DMS53 (cell line): ENCODE results near the gene ZYG11B.
A peak's percentile ranks its signal among the peaks of the same experiment; 100 is the strongest.
"Not testable (repeated sequence)": the region's sequence is repeated elsewhere in the genome, so short reads cannot be mapped to it uniquely, and the experiment has no call there.

Experiments used
- DNase-seq: peaks from one replicate; lab custom pipeline; 2025; lab: John Stamatoyannopoulos, UW

Gene ZYG11B

DNA sequence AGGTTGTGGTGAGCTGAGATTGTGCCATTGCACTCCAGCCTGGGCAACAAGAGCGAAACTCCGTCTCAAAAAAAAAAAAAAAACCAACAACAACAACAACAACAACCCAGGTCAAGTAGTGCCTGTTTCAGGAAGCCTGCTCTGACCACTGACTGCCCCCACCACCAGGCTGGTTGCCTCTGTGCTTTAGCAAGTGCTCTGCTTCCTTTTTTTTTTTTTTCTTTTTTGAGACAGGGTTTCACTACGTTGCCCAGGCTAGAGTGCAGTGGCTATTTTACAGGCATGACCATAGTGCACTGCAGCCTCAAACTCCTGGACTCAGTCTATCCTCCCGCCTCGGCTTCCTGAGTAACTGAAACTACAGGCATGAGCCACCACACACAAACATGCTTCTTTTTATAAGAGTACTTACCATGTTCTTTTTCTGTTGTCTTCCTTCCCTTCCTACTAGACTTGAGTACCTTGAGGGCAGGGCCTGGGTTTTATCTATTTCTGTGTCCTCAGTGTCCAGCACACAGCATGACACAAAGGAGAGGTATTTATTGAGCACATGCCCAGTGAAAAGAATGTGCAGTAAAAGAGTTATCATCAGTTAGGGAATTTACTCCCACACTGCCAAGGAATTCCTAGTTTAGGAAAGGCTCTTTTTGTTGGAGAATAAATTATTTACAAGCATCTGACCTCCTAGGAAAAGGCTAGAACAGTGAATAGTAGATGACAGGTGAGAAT lies 18.2 kb upstream of the ZYG11B start:
- DNase-seq, result no peak

DNA sequence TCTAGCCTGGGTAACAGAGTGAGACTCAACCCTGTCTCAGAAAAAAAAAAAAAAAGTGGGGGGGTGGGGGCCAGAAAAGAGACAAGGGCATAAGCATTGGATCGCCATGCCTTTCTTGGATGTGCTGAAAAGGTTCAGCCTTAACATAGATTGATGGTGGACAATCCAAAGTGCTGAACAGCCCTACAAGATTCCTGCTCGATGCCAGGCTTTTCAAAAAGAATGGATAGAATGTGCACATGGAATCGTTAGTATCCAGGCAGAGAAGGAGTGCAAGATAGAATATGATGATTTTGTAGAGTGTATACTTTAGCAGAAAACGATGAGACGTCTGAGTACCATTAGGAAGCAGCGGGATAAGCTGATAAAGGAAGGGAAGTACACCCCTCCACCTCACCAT lies 17.2 kb upstream of the ZYG11B start:
- no peak for DNase-seq

DNA sequence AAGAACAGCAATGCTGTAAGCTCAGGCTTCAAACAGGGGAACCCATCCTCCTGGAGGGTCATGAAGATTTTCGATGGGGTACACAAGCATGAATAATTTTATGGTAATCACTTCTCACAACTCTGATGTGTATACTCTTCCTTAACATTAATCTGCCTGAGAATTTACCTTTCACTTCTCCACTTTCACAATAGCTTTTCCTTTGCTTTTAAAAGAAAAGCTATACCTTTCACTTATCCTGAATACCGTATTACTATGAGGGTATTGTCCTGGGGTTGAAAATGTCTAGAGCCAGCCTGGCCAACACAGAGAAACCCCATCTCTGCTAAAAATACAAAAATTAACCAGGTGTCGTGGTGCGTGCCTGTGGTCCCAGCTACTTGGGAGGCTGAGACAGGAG lies 12.7 kb upstream of the ZYG11B start:
- DNase-seq, result no peak

DNA sequence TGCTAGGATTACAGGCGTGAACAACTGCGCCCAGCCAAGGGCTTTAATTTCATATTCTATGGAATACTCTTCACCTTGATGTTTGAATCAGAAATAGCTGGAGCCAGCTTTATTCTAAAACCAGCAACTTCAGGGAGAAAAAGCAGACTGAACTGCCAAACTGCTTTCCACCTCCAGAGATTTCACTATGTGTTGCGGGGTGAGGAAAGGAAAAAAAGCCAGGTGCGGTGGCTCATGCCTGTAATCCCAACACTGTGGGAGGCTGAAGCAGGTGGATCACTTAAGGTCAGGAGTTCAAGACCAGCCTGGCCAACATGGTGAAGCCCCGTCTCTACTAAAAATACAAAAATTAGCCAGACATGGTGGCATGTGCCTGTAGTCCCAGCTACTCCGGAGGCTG lies 11.0 kb upstream of the ZYG11B start:
- not testable (repeated sequence) for DNase-seq

DNA sequence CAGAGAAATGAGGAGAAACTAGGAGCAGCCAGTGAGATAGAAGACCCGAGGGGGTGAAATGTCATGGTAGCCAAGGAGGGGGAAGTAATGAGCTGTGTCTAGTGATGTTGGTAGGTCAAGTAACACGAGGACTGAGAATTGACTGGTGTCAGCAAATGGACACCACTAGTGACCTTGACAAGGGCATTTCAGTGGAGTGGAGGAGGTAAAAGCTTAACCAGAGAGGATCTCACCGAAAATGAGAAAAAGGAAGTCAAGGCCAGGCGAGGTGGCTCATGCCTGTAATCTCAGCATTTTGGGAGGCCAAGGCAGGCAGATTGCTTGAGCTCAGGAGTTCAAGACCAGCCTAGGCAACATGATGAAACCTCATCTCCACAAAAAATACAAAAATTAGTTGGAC lies 3.0 kb upstream of the ZYG11B start:
- no peak for DNase-seq

DNA sequence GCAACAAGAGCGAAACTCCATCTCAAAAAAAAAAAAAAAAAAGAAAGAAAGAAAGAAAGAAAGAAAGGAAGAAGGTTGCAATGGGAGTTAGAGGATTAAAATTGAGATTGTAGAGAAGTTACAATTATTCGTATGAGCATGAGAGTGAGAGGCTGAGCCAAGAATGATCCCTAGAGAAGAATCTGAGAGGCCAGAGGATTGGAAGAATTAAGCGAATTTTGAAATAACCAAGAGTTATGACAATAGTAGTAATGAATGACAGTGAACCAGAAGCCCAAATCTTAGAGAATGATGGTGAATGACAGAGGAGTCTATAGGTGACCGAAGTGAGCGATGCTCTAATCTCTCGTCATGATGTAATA lies 369 bp upstream of the ZYG11B start:
- DNase-seq, result no peak

DNA sequence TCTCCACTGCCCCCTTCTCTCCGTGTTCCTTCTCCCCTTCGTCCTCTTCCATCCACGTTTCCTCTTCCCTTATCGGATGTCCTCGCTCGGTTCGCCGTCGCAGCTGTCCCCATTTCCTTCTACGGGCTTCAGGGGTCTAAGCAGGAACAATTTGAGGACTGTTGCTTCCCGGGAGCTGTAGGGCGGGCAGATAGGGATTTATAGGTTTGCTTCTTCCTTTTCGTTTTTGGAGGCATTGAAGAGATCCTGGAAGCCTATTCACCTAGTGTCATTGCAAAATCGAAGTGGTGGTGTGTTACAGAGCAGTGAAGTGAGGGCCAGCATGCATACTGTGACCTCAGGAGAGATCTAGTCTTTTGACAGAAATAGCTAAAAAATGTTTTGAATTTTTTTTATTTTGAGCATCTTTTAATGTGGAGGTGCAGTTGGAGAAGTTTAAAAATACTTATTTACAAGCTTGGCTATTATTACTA lies 897 bp downstream of the ZYG11B start:
- DNase-seq, result peak; percentile 48

DNA sequence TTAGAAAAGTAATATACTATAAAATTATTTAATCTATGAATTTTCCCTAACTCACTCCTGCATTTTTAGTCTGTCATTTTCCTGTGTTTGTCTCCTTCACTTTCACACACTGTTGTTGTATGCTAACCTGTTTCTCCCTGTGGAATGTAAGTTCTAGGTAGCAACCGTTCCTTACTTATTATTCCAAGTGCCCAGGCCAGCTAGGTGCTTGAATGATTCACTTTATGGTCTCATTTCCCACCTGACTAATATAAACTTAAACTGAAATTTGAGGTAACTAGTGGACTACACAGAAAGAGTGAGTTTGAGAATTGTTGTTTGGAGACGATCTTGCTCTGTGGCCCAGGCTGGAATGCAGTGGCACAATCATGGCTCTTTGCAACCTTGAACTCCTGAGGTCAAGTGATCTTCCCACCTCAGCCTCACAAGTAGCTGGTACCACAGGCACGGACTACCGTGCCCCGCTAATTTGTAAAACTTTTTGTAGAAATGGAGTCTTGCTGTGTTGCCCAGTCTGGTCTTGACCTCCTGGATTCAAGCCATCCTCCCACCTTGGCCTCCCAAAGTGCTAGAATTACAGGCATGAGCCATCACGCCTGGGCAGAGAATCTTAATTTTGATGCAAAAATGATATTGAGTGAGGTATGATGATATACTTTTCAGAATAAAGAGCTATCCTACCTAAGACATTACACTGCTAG lies 1.9 kb downstream of the ZYG11B start:
- DNase-seq, result no peak

DNA sequence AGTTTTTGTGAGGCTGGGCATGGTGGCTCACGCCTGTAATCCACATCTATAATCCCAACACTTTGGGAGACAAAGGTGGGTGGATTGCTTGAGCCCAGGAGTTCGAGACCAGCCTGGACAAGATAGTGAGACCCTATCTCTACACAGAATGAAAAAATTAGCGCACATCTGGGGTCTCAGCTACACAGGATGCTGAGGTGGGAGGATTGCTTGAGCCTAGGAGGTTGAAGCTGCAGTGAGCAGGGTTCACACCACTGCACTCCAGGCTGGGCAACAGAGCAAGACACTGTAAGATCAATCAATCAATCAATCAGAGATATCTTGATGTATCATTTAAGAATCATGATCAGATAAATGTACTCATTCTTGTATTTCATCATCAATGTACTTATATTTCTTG lies 7.1 kb downstream of the ZYG11B start:
- no peak for DNase-seq

DNA sequence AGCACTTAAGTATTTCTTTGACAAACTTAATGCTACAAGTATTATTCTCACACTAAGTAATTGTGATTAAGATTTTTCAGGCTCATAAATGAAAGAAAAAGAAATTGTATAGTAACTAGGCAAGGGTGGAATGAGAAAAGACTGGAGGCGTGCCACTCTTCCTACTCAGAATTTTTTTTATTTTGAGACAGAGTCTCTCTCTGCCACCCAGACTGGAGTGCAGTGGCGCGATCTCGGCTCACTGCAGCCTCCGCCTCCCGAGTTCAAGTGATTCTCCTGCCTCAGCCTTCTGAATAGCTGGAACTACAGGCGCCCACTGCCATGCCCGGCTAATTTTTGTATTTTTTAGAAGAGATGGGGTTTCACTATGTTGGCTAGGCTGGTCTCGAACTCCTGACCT lies 9.1 kb downstream of the ZYG11B start:
- DNase-seq, result not testable (repeated sequence)

DNA sequence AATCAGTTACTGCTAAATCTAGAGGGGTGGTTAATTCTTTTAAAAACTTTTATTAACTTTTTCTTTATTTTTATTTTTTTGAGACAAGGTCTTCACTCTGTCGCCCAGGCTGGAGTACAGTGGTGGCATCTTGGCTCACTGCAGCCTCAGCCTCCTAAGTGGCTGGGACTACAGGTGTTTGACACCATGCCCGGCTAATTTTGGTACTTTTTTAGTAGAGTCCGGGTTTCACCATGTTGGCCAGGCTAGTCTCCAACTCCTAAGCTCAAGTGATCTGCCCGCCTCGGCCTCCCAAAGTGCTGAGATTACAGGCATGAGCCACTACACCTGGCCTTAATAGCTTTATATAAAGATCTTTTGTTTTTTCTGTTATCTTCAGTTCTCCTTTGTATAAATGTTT lies 11.9 kb downstream of the ZYG11B start:
- DNase-seq, result no peak

DNA sequence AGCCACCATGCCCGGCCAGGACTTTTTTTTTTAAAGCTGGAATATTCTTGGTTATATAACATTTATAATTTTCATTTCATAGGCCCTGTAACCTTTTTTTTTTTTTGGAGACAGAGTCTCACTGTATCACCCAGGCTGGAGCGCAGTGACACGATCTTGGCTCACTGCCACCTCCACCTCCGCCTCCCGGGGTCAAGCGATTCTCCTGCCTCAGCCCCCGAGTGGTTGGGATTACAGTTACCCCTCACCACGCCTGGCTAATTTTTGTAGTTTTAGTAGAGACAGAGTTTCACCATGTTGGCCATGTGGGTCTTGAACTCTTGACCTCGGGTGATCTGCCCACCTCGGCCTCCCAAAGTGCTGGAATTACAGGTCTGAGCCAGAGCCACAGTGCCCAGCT lies 12.6 kb downstream of the ZYG11B start:
- DNase-seq, result no peak

DNA sequence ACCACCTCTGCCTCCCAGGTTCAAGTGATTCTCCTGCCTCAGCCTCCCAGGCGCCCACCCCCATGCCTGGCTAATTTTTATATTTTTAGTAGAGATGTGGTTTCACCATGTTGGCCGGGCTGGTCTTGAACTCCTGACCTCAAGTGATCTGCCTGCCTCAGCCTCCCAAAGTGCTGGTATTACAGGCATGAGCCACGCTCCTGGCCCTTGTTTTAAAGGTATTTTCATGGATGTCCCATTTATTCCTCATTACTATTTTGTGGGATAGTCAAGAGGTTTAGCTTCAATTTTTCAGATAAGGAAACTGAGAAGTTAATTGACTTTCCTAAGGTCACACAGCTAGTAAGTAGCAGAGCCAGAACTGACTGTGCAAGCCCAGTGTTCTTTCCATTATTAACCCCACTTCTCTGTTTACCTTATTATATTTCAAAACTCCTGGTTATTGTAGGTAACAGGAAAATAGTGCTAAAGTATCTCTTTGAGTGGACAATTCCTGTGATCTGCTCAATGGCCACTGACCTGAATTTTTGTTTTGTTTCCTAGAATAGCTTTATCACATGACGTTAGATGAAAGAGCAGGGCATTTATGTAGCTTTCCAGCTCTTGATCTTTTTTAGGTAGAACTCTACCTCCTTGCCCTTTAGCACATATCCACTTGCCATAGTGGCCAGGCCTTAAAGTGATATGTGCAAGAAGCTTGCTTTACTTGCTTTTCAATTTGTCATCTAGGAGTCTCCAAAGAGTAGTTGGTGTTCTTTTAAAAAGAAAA lies 13.6 kb downstream of the ZYG11B start:
- DNase-seq, result no peak

DNA sequence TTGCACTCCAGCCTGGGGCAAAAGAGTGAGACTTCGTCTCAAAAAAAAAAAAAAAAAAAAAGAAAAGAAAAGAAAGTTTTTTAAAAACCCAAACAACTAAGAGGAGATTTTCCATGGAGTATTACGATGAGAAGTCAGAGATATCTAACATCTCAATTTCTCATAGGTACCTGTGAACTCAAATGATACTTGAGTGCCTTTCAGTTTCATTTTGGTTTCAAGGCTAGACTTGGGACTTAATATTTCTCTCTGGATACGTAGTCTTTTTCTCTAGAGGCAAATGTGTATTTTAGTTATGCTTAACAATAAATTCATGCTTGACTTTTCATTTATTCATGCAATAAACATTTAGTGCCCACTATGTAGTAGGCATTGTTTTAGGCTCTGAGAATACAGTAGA lies 15.0 kb downstream of the ZYG11B start:
- DNase-seq, result no peak

DNA sequence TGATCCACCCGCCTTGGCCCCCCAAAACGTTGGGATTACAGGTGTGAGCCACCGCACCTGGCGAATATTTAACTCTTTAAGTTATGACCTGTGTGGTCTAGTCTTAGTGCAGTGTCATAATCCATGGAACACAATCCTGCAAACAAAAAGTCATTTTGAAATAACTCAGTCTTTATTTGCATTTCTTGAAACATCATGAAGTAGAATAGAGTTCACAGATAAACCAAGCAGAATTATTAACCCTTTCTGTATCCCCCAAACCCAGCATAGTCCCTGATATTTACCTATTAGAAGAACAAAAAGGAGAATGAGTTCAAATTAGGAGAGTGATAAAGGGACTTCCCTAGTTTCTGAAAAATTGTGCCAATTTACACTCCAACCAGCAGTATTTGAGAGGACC lies 19.9 kb downstream of the ZYG11B start:
- DNase-seq, result no peak

DNA sequence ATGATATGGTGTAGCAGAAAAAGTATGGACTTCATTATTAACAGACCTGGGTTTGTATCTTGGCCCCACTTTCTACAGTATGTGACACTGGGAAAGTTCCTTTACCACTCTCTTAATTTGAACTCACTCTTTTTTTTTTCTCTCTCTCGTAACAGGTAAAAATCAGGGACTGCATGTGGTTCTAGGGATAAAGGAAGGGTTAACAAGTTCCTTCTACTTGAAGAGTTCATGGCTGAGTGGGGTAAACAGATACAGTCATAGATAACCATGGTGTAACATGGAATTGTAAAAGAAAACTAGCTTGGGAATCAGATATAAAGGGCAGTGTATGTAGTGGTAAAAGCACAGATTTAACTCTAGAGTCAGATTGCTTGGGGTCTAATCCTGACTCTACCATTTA lies 21.2 kb downstream of the ZYG11B start:
- DNase-seq, result no peak

DNA sequence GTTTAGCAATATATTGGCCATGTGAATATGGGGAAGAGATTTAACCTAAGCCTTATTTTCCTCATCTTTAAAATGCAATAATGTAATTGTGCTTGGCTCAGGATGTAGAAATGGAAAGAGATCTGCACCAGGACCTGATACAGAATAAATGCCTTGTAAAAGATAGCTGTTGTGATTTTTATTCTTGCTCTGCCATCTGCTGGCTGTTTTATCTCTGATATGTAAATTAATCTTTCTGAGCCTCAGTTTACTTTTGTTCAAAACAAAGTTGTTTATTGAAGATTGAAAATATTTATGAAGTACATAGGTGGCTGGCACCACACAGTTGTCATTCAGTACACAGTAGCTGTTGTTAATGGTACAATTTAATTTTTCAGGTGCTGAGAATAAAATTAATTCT lies 21.9 kb downstream of the ZYG11B start:
- DNase-seq, result peak; percentile 32

DNA sequence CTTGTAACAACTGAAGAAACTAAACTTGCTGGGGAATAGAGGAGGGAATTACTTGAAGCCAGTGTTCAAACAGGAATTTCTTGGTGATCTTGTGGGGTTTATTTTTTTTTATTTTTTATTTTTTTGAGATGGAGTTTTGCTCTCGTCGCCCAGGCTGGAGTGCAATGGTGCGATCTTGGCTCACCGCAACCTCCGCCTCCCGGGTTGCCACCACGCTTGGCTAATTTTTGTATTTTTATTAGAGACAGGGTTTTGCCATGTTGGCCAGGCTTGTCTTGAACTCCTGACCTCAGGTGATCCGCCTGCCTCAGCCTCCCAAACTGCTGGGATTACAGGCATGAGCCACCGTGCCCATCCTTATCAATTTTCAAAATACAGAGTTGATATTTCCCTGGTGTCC lies 23.2 kb downstream of the ZYG11B start:
- not testable (repeated sequence) for DNase-seq

DNA sequence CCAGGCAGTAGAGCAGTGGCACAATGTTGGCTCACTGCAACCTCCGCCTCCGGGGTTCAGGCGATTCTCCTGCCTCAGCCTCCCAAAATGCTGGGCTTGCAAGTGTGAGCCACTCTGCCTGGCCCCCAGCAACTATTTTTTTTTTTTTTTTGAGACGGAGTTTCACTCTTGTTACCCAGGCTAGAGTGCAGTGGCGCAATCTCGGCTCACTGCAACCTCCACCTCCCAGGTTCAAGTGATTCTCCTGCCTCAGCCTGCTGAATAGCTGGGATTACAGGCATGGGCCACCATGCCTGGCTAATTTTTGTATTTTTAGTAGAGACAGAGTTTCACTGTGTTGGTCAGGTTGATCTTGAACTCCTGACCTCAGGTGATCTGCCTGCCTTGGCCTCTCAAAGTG lies 23.9 kb downstream of the ZYG11B start:
- DNase-seq, result not testable (repeated sequence)

DNA sequence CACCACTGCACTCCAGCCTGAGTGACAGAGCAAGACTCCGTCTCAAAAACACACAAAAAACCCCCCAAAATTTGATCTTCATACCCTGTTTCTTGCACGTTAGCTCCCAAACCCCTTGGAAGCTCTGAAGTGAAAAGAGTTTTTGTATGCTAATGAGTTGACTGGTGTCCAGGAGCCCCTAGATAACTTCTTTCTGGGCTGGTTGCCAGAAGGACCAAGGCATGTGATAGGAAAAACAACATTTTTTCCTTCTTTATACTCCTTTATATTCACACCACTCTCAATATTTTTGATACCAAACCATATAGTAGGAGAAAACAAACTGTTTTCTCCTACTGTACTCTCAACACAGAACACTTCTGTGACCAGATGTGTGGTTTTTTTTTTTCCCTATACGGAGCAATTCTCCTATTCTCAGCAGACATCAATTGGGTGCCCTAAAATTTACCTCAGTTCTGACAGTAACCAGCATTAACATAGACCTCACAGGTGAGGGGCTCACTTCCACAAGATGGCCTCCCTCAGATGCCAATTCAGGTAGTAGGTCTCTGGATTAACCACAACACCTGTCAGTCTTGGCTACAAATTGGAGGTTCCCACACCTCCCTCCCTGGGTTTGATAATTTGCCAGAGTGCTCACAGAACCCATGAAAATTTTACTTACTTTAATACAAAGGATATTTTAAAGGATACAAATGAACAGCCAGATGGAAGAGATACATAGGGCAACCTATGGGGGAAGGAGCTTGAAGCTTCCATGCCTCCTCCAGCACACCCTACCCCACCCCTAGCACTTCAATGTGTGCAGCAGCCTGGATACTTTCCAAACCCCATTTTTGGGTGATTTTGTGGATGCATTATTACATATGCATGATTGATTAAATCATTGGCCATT lies 25.6 kb downstream of the ZYG11B start:
- no peak for DNase-seq

DNA sequence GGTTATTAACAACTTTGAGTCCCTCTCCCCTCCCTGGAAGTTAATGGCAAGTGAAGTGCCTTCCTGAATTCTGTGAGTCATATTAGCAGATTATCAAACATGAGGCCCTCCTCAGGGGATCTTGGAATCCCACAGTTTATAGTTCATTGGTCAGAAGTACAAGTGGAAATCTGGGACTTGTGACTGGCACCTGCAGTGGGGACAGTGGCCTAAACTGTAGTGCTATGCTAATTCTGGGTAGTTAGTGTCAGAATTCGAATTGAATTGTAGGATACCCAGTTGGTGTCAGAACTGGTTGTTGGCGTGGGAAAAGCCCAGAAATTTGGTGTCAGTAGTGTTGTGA lies 26.2 kb downstream of the ZYG11B start:
- no peak for DNase-seq

DNA sequence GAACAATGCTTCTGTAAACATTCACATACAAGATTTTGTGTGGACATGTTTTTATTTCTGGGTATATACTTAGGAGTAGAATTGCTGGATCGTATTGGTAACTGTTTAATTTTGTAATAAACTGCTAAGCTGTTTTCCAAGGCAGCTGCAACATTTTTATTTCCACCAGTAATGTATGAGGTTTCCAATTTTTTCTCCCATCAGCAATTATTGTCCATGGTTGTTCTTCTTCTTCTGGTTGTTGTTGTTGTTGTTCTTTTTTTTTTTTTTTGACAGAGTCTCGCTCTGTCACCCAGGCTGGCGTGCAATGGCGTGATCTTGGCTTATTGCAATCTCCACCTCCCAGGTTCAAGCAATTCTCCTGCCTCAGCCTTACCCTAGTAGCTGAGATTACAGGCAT lies 26.9 kb downstream of the ZYG11B start:
- DNase-seq, result no peak
